GM21576 (cell line): ENCODE measurements around the gene PEX10.
A peak's percentile ranks its signal among the peaks of the same experiment; 100 is the strongest.
"Not testable (repeated sequence)": the region's sequence is repeated elsewhere in the genome, so short reads cannot be mapped to it uniquely, and the experiment has no call there.

Experiments
- ATAC-seq: cut with Tn5 transposase; IDR thresholded peaks from one replicate; pipeline ENCODE4 v1.9.1; 2021; ENCODE audit warnings: mild to moderate bottlenecking, moderate library complexity; ENCODE audit not compliant: unreplicated experiment

PEX10 gene

DNA sequence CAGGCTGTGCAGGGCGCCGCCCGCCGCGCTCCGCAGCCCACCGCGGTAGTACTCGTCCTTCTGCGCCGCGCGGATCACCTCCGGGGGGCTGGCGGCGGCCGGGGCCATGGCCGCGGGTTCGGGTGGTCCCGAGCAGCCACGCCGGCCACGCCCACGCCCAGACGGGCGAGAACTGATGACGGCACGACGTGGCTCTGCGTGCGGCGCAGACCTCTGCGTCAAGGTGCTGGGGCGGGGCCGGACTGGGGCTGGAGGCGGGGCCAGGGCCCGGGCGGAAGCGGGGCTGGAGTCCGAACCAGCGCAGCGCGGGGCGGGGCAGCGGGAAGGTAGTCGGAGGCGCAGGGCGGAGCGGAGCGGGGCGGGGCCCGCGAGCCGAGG is at the start of gene PEX10:
Gene PEX10 (minus strand): TSS at position 170 of the 378 bp plus-strand sequence. CDS start 62 bp downstream, at position 108.
- peak; percentile 69 for ATAC-seq

DNA sequence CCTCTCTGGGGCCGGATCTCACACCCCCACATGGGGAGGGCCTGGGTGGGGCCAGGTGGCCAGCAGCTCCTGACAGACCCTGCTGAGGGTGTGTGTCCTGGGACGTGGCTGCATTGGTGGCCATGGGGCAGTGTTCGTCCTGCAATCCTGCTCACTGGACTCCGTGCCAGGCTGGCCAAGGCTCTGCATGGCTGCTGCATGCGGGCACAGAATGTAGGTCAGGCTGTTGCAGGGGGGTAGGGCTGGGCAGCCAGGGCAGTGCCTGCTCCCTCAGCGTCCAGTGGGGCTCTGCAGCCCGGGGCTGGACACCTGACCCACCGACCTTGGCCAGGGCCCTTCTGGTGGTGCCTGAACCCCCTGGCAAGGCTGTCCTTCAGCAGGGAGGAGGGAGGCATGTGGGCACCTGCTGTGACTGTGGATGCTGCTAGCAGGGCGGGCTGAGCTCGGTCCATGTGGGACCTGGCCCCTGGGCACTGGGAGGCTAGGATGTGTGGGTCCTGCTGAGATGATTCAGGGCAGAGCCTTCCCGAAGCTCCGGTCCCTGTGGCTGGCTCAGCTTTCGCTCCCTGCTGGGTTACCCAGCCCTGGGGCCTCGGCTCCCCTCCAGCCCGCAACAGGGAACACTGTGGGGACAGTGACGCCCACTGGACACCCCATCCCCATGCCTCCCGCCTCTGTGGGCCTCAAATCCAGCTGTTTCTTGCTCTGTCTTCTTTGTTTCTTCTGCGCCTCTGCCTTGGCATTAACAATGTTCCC is 48.8 kb upstream of the PEX10 start:
- ATAC-seq, result no peak

DNA sequence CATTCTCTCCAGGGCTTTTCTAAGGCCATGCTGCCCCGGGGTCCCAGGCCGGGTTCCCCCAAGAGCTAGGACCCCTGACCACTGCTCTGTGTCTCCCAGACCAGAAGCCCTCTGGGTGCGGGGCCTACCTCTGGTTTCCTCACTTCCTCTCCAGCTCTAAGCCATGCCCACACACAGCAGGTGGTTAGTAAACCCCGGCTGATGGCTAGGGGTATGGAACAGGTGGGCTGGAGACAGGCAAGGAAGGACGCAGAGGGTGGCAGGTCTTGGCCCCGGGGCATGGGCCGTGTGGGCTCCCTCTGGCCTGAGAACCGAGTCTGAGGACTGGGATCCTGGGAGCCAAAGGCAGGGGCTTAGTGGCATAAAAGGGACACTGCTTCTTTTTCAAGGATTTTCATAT is 47.8 kb upstream of the PEX10 start:
- ATAC-seq, result no peak

DNA sequence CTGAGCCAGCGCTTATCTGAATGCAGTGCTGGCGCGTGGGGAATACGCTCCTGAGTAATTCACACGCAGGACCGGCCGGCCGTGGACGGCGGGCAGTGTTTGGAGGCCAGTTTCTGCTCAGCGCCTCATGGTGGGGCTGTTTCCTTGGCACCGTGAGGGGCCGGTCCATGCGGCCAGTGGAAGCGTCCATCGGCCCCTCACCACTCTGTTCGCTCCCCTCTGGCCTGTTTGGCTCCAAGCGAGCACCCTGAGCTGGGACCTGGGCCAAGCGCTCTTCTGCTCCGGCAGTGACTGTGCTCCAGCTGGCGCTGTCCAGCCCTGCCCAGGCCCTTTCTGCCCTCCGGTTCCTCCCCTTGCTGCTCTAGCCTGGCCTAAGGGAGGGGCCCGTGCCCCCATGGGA is 47.4 kb upstream of the PEX10 start:
- ATAC-seq, result no peak

DNA sequence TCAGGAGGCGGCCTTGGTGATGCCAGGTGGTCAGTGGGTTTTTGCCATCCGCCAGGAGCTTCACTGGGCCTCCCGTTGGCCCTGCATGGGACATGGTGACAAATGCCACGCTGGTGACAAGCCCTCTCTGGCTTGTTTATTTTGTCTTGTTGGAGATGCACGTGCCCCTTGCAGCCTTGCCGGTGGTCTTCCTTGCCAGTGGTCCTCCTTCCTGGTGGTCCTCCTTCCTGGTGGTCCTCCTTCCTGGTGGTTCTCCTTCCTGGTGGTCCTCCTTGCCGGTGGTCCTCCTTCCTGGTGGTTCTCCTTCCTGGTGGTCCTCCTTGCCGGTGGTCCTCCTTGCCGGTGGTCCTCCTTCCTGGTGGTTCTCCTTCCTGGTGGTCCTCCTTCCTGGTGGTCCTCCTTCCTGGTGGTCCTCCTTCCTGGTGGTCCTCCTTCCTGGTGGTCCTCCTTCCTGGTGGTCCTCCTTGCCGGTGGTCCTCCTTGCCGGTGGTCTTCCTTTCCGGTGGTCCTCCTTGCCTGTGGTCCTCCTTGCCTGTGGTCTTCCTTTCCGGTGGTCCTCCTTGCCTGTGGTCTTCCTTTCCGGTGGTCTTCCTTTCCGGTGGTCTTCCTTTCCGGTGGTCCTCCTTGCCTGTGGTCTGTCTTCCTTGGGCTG is 46.9 kb upstream of the PEX10 start:
- not testable (repeated sequence) for ATAC-seq

DNA sequence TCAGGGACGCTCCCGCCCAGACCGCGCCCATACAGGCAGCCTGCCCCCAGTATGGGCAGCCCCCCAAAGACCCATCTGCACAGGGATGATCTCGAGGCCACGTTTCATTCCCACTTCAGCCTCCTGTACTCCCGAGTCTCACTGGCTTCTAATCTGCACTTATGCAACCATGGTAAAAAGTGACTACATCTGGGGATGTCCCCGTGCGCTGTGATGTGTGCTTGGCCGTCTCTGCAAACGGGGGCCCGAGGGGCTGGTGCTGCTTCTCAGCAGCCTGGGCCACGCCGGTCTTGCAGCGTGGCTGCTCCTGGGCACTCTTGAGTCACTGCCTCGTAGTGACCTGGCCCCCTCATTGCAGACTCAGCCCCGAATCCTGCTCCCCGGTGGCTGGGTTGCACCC is 46.3 kb upstream of the PEX10 start:
- no peak for ATAC-seq

DNA sequence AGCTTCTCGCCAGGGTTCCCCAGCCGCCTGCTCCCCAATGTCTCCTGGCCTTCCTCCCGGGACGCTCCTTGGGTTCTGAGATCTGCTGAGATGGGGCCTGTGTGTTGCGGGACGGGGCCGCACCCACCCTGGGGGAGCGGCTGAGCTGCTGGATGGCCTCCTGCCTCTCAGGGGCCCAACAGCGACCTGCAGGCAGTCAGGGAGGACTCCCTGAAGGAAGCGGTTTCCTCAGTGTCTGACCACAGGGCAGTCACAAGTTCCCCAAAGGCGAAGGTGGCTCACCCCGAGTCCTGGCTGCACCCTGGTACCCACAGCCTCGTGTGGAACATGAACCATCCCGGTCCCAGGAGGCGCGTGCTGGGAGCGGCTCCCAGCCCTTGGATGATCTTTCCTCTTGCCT is 45.1 kb upstream of the PEX10 start:
- ATAC-seq, result no peak

DNA sequence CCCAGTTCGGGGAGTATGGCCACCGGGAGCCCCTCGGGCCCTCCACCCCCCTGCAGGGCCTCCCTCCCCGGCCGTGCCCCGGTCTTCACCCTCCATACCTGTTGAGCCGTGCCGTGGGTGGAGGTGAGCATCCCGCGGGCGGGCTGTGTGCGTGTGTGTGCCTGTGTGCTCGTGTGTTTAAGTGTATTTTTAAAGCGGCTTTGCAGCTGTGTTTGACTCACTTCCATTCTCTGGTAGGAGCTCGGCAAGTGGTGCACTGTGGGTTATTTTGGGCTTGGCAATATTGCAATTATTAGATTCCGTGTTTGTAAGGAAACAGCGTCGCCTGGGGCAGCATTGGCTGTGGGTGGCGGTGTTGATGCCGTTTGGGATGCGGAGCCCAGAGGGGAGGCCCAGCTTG is 43.4 kb upstream of the PEX10 start:
- ATAC-seq, result no peak

DNA sequence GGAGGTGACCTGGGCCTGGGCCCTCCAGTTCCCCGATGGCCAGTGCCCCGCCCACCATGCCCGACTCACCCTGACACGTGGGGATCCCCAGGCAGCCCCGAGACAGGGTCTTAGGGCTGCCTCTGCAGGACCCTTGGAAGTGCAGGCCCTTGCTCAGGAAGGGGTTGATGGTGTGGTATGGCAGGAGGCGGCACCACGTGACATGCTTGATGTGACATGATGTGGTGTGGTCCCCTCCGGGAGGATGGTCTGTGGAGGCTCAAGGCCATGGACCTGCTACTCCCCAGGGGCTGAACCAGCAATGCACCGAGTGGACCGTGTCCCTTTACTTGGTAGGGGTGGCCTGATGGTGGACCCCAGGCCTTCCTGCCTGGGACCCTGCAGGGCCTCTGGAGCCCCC is 41.9 kb upstream of the PEX10 start:
- no peak for ATAC-seq

DNA sequence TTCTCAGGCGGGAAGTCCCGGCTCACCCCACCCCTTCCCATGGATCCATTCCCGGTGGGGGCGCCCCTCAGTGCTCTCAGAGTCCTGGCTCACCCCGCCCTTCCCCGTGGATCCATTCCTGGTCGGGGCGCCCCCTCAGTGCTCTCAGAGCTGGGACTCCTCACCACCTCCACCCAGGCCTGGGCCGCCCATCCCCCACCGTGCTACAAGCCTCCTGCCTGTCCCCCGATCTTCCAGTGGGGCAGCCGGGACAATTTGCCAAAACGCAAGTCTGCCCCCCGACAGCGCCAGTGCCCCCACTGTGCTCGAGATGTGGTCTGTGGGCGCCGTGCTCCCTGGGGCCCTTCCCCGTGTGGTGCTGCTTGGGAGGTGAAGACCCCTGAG is 40.6 kb upstream of the PEX10 start:
- no peak for ATAC-seq

DNA sequence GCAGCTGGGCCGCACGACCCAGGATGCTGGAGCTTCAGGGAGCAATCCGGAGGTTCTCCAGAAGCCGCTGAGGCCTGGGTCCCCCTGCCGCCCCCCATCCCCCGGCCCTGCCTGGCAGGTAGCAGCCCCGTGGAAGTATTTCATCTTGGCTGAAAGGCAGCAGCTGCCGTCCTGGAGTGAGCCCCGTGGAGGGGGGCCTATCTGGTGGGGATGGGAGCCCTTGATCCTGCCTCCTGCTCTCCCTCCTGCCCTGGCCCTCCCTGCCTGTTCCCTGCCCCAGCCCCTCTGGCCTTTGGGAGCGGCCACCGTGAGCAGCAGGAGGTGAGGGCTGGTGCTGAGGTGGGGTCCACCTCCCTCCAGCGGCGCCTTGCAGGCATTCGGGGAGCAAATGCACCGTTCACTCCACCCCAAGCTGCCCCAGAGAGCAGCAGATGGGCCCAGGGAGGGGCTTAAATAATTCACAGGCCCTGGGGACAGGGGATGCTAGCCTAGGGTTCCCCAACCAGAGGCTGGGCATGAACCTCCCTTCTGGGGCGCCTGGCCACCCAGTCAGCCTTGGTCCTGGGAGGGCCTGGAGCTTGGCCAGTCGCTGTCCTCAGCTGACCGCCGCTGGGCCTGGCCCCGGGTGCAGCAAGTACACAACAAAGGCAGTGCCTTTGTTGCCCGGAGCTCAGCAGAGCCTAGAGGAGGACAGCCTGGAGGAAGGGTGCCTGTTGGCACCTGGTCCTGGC is 40.0 kb upstream of the PEX10 start:
- ATAC-seq, result no peak

DNA sequence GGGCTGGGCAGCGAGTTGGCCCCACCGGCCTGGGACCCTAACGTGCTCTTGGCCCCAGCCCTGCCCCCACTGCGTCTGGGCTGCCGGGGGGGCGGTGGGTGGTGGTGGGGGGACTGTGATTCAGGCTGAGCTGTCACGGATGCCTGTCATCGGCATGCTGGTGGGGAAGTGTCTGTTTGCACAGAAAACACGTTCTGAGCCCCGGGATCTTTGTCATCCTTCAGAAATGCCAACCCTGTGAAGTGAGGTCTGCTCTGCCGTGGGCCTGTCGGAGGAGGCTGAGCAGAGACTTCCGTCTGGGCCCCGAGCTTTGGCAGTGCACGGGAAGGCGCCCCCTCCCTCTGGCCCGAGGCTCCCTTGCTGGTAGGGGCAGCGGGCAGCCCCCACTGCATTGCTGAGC is 39.4 kb upstream of the PEX10 start:
- no peak for ATAC-seq

DNA sequence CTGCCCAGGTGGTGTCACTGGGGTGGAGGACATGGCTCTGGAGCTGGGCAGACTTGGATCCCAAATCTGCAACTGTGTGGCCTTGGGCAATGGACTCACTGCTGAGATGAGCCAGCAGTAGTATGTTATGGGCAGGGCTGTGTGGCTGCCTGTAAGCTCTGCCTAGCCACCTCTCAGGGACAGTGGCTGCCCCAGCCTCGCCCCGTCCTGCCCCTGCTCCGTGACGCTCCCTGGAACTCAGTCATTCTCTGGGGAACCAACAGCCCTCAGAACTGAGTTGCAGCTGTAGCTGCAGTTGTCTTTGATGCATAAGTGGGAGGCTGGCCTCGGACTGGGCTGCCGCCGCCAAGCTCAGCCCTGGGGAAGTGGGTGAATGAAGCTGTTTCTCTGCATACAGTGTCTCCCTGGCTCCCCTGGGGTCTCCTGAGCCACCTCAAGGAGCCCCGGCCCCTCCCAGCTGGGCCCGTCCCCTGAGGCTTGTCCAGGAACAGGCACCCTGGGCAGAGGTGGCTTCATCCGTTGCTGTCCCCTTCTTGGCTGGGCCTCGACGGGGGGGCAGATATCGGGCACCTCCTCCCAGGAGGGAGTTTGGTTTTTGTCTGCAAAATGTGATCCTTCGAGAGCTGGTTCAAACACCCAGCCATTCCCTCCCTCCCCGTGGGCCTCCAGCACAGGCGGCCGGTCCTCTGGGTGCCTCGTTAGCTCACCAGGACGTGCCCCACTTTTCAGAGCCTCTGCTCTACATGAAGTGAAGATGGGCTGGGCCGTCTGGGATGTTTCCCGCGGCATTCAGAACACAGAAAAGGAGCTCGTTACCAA is 37.5 kb upstream of the PEX10 start:
- ATAC-seq, result no peak

DNA sequence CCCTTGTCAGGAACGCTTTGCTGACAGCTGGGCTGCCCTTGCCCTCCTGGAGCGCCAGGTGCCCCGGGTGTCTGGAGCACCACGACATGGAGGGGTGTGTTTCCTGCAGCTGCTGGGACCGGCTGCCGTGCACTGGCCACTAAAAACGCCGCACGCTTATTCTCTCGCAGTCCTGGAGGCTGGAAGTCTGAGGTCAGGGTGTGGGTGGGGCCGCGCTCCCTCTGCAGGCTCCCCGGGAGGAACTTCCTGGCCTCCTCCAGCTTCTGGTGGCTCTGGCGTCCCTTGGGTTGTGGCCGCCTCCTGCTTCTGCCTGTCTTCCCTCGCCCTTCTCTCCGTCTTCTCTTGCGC is 35.7 kb upstream of the PEX10 start:
- no peak for ATAC-seq

DNA sequence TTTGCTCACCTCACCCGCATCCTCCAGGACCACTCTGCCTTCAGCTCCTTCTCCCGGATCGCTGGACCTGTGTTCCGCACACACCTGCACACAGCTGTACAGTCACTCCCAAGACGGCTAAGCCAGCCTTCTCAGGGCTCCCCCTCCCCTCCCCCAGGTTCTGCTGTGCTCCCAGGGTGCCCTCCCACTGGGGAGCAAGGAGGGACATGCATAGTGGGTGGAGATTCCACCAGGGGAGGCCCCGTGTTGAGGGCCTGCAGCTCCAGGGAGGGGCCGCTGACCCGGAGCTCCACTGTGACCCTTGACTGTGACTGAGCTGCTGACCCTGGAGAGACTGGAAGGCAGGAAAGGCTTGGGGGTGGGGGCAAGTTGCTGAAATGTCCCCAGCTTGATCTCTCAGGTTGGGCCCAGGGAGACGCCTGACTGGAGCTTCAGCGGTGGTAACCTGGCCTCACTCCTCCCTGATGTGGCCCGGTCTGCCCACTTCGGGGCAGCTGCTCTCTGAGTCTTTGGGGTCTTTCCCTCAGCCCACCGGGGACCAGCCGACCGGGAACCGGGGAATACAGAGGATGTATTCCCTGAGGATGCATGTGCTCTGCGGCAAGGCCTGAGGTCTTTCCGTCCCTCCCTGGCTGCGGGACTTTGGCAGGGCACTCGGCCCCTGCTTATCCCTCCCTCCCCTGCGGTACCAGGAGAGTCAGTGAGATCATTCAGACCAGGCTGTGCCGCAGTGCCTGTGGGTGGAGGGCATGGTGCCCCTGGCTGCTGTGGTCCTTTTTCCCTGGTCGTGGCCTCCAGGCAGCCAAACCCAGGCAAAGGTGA is 35.1 kb upstream of the PEX10 start:
- no peak for ATAC-seq

DNA sequence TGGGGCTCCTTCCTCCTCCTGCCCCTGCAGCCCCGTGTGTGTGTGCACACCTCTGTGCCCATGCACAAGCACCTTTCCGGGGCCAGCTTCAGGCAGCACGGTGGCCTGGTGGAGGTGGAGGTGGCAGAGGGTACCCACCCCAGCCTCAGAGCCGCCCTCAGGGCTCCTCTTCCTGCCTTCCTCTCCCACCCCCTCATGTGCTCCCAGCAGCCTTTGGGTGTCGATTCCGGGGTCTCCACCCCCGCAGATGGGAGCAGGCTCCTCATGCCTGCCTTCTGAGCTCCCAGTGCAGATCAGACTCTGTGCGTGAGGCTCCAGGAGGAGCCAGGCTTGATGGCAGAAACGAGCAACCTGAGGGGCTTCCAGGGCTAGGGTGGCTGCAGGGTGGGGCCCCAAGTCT is 34.5 kb upstream of the PEX10 start:
- ATAC-seq, result no peak

DNA sequence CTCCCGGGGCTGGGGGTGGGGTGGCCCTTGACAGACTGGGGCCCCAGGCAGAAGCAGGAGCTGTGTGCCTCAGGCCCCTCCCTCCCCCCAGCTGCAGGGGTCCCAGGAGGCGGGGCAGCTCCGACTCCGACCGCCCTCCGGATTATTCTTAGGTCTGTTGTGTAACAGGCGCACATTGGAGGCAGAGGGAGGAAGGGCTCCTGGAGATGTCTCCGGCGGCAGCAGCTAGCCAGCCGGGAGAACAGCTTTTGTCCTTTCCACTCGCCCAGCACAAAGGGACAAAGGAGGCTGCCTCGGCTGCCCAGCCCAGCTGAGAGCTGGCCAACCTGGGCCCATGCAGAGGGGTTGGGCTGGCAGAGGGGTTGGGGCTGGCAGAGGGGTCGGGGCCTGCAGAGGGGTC is 34.0 kb upstream of the PEX10 start:
- ATAC-seq, result no peak

DNA sequence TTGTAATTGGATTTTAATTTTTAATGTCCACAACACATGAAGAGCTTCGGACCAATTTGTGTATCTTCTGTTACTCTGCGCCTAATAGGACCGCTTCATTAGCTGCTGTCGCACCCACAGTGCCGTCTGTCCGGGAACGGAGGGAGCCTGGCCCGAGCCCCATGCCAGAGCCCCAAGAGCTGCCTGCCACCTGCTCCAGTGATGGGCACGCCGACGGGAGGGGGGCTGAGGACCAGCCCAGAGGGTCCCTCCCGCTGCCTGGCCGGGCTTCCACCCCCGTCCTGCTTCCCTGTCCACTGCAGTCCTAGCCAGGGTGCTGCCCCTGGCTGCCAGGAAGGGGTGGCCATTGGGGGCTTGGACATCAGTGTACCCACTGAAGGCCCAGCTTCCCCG is 33.5 kb upstream of the PEX10 start:
- no peak for ATAC-seq

DNA sequence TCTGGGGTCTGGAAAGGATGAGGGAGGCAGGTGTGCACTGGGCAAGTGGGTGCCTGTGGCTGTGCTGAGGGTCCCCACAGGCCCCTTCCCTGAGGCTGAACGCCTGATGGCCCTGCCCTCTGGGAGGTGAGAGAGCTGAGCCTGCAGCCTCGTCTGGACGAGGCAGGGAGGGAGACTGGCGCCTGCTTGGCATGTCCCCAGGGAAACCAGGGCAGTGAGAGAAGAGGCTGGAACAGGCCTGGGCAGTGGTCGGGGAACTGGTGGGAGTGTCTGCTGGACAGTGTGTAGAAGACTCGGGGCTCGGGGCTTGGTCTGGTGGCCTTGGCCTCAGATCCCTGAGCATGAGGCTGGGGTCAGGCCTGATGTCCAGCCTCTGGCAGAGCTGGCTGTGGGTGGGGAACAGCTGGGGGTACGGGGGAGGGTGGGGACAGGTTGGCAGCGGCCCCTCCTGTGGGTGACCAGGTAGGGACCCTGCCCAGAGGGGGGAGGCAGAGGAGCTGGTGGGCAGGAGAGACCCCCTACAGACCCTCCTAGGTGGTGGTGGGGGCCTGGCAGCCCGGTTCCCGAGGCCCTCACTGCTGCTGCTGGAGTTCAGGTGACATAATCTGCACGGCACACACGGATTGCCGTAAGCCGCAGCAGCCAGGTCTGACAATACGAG is 32.9 kb upstream of the PEX10 start:
- ATAC-seq, result no peak

DNA sequence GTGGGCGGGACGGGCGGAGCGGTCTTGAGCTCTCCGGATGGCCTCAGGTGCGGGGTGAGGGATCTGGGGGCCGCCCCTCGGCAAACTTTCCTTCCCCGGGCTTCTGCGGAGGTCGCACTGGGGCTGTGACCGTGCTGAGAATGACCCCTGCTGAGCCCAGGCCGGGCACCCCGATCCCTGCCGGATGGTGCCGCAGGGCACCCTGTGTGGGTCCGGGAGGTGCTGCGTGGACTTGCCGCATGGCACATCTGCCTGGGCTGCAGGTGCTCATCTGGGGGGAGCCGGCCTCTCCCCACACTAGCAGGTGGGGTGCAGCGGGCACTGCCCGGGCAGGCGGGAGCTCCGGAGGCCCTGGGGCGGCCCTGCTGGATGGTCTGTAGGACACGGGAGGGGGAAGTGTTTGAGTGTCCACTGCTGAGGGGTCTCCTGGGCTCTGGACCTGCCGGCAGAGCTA is 31.8 kb upstream of the PEX10 start:
- no peak for ATAC-seq
